Spleen (tissue), 11 donors: ENCODE measurements around the gene SLC22A15. TPM values are rescaled to one million over a fixed set of nuclear protein-coding genes. Genes with fewer than 3 reads are reported as not detected.

Source experiments
- DNase-seq: peaks from one replicate; pipeline ENCODE4 v3.0.0-alpha.2; 2020
- H3K27ac ChIP-seq, 8 donors: fragments of 200-600 bp; sonication (generic) in 7 of 8; 1 replicate in 4 of 8; 2 replicates in 4 of 8; pipeline versions ENCODE4 v1.5.0 to v1.8.0; 2016 to 2021; ENCODE audit warnings: inconsistent platforms in 4 of 8, mild to moderate bottlenecking in 4 of 8, moderate library complexity in 1 of 8
- H3K27me3 ChIP-seq, 7 donors: fragments of 200-600 bp; sonication (generic) in 6 of 7; replicated peaks in 1 of 7; 1 replicate in 4 of 7; 2 replicates in 3 of 7; pipeline versions ENCODE4 v1.5.0 to v1.8.0; 2016 to 2021; ENCODE audit warnings: inconsistent platforms in 3 of 7, mild to moderate bottlenecking in 1 of 7
- H3K36me3 ChIP-seq, 6 donors: fragments of 200-600 bp; sonication (generic) in 5 of 6; 1 replicate in 4 of 6; 2 replicates in 2 of 6; pipeline versions ENCODE4 v1.5.0 to v1.8.0; 2016 to 2021; ENCODE audit warnings: inconsistent platforms in 2 of 6
- H3K4me1 ChIP-seq, 6 donors: fragments of 200-600 bp; sonication (generic) in 5 of 6; 1 replicate in 3 of 6; 2 replicates in 3 of 6; pipeline versions ENCODE4 v1.5.0 to v1.8.0; 2016 to 2021; ENCODE audit warnings: inconsistent platforms in 3 of 6
- H3K4me3 ChIP-seq, 8 donors: fragments of 200-600 bp; sonication (generic) in 7 of 8; 1 replicate in 4 of 8; 2 replicates in 4 of 8; pipeline versions ENCODE4 v1.5.0 to v1.8.0; 2016 to 2021; ENCODE audit warnings: inconsistent platforms in 4 of 8, mild to moderate bottlenecking in 4 of 8, moderate library complexity in 2 of 8
- H3K9me3 ChIP-seq, 8 donors: fragments of 200-600 bp; sonication (generic) in 7 of 8; 1 replicate in 4 of 8; 2 replicates in 4 of 8; pipeline versions ENCODE4 v1.5.0 to v1.8.0; 2016 to 2021; ENCODE audit warnings: inconsistent platforms in 4 of 8
- POLR2A ChIP-seq, 3 donors: fragments of 450-650 bp; IDR thresholded peaks; one replicate each; pipeline ENCODE4 v1.5.1; 2017; ENCODE audit warnings: antibody characterized with exemption in 3 of 3, mild to moderate bottlenecking in 1 of 3
- POLR2AphosphoS5 ChIP-seq, 3 donors: sonication (generic); formaldehyde crosslinking; IDR thresholded peaks; one replicate each; pipeline ENCODE4 v1.5.1; 2017; ENCODE audit warnings: antibody characterized with exemption in 3 of 3
- WGBS, 5 donors: extraction: QIAGEN DNeasy Blood & Tissue Kit in 3 of 5; methylation state at CpG; one replicate each; pipeline versions ENCODE4 v1.1.5 to v1.1.7; 2013 to 2018; 5-methylcytosine and 5-hydroxymethylcytosine counted together
- intact Hi-C: fragments of 100-400 bp; cut with DNase I; formaldehyde crosslinking; loops from one replicate; pipeline ENCODE4 v1.15.0; 2023; ENCODE audit warnings: low total_unique reads
- polyA plus RNA-seq, 3 donors: library from polyadenylated mRNA; stranded (reverse); fragments of 200-250 nt; gene quantifications; one replicate each; pipeline ENCODE4 v1.2.1, GENCODE V29; 2013
- total RNA-seq, 7 donors: library from RNA; depleted of rRNA in 3 of 7; stranded (reverse); fragments of >200 nt in 3 of 7; fragmentation: NEBNext Ultra II Directional in 4 of 7; extraction: Animal tissue kit (Norgen Biotek cat#: 25700) in 4 of 7; gene quantifications; one replicate each; pipeline versions ENCODE4 v1.1.0 to v1.2.1, GENCODE V29; 2016 to 2021
- TF ChIP-seq, protein P1 (sequence below), 11 experiments: fragments of 200-600 bp in 7 of 11; fragments of 450-650 bp in 4 of 11; sonication (generic) in 4 of 11; IDR thresholded peaks in 8 of 11; conservative IDR thresholded peaks in 3 of 11; 1 replicate in 7 of 11; 2 replicates in 4 of 11; pipeline versions ENCODE4 v1.4.0 to v1.8.0; 2016 to 2021; ENCODE audit warnings: antibody characterized with exemption in 11 of 11, inconsistent platforms in 4 of 11, mild to moderate bottlenecking in 1 of 11
- donor health status: healthy with polysubstance abuse.
- donor health status: DM: no; HTN: no; CAD: no; lungs with moderate emphysema.
- donor health status: DM: no; HTN: no; CAD: no.
- donor health status: Bipolar disorder and iron deficiency.
- donor health status: healthy.
- donor health status: DM: no; HTN: no; CAD: no.
- donor health status: DM: yes; HTN: yes; CAD: no.

Gene SLC22A15
- total and polyA plus RNA-seq, 10 donors, result 1.2 to 24.8 (median 11.2) TPM

- no peak overlapping the region for H3K4me3 ChIP-seq
- no peak for TF ChIP-seq POLR2AphosphoS5 (IDR thresholded peaks at IDR 0.05)
- TF ChIP-seq, protein P1, sequence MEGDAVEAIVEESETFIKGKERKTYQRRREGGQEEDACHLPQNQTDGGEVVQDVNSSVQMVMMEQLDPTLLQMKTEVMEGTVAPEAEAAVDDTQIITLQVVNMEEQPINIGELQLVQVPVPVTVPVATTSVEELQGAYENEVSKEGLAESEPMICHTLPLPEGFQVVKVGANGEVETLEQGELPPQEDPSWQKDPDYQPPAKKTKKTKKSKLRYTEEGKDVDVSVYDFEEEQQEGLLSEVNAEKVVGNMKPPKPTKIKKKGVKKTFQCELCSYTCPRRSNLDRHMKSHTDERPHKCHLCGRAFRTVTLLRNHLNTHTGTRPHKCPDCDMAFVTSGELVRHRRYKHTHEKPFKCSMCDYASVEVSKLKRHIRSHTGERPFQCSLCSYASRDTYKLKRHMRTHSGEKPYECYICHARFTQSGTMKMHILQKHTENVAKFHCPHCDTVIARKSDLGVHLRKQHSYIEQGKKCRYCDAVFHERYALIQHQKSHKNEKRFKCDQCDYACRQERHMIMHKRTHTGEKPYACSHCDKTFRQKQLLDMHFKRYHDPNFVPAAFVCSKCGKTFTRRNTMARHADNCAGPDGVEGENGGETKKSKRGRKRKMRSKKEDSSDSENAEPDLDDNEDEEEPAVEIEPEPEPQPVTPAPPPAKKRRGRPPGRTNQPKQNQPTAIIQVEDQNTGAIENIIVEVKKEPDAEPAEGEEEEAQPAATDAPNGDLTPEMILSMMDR (IDR thresholded peaks at IDR 0.05 in 8 of 11, conservative IDR thresholded peaks at IDR 0.05 in 3 of 11), result no peak
- no peak for TF ChIP-seq POLR2A (IDR thresholded peaks at IDR 0.05)
- H3K9me3 ChIP-seq, result no peaks in the 10 kb centered on the region
- no peak overlapping the region for H3K27ac ChIP-seq
- intact Hi-C loops, result no loop called here
- WGBS, 5 donors, result 66 to 80% (median 76%) methylated on average over 6 of the region's 6 CpGs
- H3K4me1 ChIP-seq, result no peaks in the 10 kb centered on the region
- no peak for DNase-seq
- H3K36me3 ChIP-seq, result peaks cover 0 to 26% (median 0%) of the 10 kb centered on the region in 6 donors
- no peaks in the 10 kb centered on the region for H3K27me3 ChIP-seq
These were observed 102.4 kb downstream of the SLC22A15 start for GRCh38 chr1:116078699-116079223.

DNA sequence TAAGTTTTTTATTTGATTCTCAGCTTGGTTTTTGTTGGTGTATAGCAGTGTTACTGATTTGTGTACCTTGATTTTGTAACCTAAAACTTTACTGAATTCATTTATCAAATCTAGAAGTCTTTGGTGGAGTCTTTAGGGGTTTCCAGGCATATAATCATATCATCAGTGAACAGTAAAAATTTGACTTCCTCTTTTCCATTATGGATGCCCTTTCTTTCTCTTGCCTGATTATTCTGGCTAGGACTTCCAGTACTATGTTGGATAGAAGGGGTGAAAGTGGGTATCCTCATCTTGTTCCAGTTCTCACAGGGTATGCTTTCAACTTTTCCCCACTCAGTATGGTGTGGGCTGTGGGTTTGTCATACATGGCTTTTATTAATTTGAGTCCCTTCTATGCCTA is 111.3 kb downstream of the SLC22A15 start:
- intact Hi-C loops, result no loop called here
- H3K27ac ChIP-seq, result no peak overlapping the region
- H3K4me1 ChIP-seq, result no peaks in the 10 kb centered on the region
- TF ChIP-seq, protein P1 (IDR thresholded peaks at IDR 0.05 in 8 of 11, conservative IDR thresholded peaks at IDR 0.05 in 3 of 11), result no peak
- TF ChIP-seq POLR2AphosphoS5 (IDR thresholded peaks at IDR 0.05) (no peak), POLR2A (IDR thresholded peaks at IDR 0.05) (no peak)
- no peak for DNase-seq
- H3K36me3 ChIP-seq, result peaks cover 0 to 21% (median 0%) of the 10 kb centered on the region in 6 donors
- H3K9me3 ChIP-seq, result peaks cover 0 to 47% (median 30%) of the 10 kb centered on the region in 8 donors
- H3K4me3 ChIP-seq, result no peak overlapping the region
- H3K27me3 ChIP-seq, result no peaks in the 10 kb centered on the region

- peaks cover 0 to 61% (median 35%) of the 10 kb centered on the region in 8 donors for H3K9me3 ChIP-seq
- H3K27me3 ChIP-seq, result no peaks in the 10 kb centered on the region
- H3K36me3 ChIP-seq, result peaks cover 0 to 17% (median 0%) of the 10 kb centered on the region in 6 donors
- H3K4me1 ChIP-seq, result no peaks in the 10 kb centered on the region
- 86 to 100% (median 94%) methylated on average over 1 of the region's 1 CpG for WGBS, 5 donors
- H3K4me3 ChIP-seq, result no peak overlapping the region
- TF ChIP-seq, protein P1 (IDR thresholded peaks at IDR 0.05 in 8 of 11, conservative IDR thresholded peaks at IDR 0.05 in 3 of 11), result no peak
- no peak for TF ChIP-seq POLR2AphosphoS5 (IDR thresholded peaks at IDR 0.05)
- TF ChIP-seq POLR2A (IDR thresholded peaks at IDR 0.05), result no peak
- no peak overlapping the region for H3K27ac ChIP-seq
- intact Hi-C loops, result no loop called here
- no peak for DNase-seq
These were observed 113.6 kb downstream of the SLC22A15 start for GRCh38 chr1:116089870-116090269.

DNA sequence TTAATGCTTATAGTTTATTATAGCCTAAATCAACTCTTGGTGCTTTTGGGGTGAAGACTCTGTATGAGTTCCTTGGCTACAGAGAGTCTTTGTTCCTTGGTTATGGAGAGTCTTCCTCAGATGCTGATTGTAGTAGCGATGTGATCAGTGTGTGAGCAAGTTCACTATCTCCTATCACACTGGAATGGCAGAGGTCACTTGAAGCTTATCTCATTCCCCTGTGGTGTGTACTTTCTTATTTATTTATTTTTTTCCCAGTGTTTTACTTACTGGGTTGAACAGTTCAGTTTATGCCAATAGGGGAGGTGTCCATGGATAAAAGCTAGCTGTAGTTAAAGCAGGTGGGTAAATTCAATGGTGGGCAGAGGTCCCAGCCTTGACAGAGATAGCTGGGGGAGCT is 114.8 kb downstream of the SLC22A15 start:
- no peak for TF ChIP-seq POLR2A (IDR thresholded peaks at IDR 0.05)
- no peak for TF ChIP-seq POLR2AphosphoS5 (IDR thresholded peaks at IDR 0.05)
- TF ChIP-seq, protein P1 (IDR thresholded peaks at IDR 0.05 in 8 of 11, conservative IDR thresholded peaks at IDR 0.05 in 3 of 11), result no peak
- Histone ChIP-seq H3K9me3 (peaks cover 0 to 73% (median 47%) of the 10 kb centered on the region in 8 donors), H3K27me3 (no peaks in the 10 kb centered on the region), H3K36me3 (peaks cover 0 to 17% (median 0%) of the 10 kb centered on the region in 6 donors), H3K4me1 (no peaks in the 10 kb centered on the region), H3K27ac (no peak overlapping the region), H3K4me3 (no peak overlapping the region)
- WGBS, 5 donors, result 90 to 97% (median 93%) methylated on average over 1 of the region's 1 CpG
- DNase-seq, result no peak
- intact Hi-C loops, result no loop called here
